ENCODE measurements around the gene TTLL11. TPM values are rescaled to one million over a fixed set of nuclear protein-coding genes. Genes with fewer than 3 reads are reported as not detected.

TTLL11 gene
- total RNA-seq, 2 experiments from 2014 or later: 3.3 to 6.9 TPM

- Histone ChIP-seq H3K36me3 (ENCODE audit: insufficient read depth, low read length) (no peaks in the 10 kb centered on the region), H3K9me2 (ENCODE audit: insufficient read depth, low read length) (no peaks in the 10 kb centered on the region), H3K79me2 (ENCODE audit: insufficient read depth, low read depth, low read length) (no peaks in the 10 kb centered on the region), H2AFZ (ENCODE audit: low read length) (no peak overlapping the region), H4K20me1 (ENCODE audit: insufficient read depth, low read length) (no peaks in the 10 kb centered on the region), H3K9me3 (ENCODE audit: low read length) (no peaks in the 10 kb centered on the region), H3K4me3 (ENCODE audit: low read depth, low read length, poor library complexity, severe bottlenecking) (no peak overlapping the region), H3K4me1 (ENCODE audit: insufficient read depth, low read length, poor library complexity, severe bottlenecking) (peaks cover 15% of the 10 kb centered on the region), H3K4me2 (ENCODE audit: low read length) (no peak overlapping the region), H3K27ac (ENCODE audit: low read depth, low read length, poor library complexity, severe bottlenecking) (no peak overlapping the region)
- intact Hi-C loops (cut with micrococcal nuclease; ENCODE audit: unreplicated experiment): no loop called here
- no peak for DNase-seq (ENCODE audit: low spot score)
- no peak for TF ChIP-seq EZH2phosphoT487 (IDR thresholded peaks at IDR 0.05; ENCODE audit: borderline replicate concordance, low read depth, low read length)
- TF ChIP-seq CTCF (conservative IDR thresholded peaks at IDR 0.05; ENCODE audit: low read length): no peak
- POLR2A ChIA-PET: interaction anchor here (0.6 to 1.7 kb wide), 2 partner anchors 14 to 458 kb away, joined by 3 to 4 read pairs; no protein-coding TSS in a partner anchor
- no TSS peak for BruUV-seq (replicated peaks)
- CTCF ChIA-PET (ENCODE audit: unreplicated experiment): no interaction called here
Observed at GRCh38 chr9:121837113-121837961, 255.8 kb downstream of the TTLL11 start.

DNA sequence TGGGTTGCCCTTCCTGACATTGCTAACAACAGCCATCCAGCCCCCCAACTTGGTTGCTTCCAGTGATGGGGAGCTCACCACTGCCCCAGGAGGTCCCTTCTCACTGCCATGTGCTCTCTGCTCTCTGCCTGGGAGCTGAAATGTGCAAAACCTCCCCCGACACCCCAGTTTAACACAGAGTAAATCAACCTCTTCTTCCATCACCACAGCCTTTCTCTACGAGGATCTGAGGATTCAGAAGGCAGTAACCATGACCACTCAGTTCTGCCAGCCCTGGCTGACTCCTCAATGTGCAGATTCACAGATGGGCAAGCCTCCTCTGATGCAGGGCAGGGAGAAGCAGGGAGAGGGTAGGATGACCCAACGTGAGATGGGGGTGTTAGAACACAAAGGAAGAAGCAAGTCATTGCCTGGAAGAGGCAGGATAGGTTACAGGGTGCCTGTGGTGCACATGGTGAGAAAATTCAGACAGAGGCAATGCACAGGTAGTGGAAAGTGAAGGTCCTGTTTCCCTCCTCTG is 256.7 kb downstream of the TTLL11 start:
- no peak overlapping the region for H3K4me3 ChIP-seq (ENCODE audit: low read depth, low read length, poor library complexity, severe bottlenecking)
- no peak overlapping the region for H3K27ac ChIP-seq (ENCODE audit: low read depth, low read length, poor library complexity, severe bottlenecking)
- intact Hi-C loops (cut with micrococcal nuclease; ENCODE audit: unreplicated experiment): no loop called here
- H2AFZ ChIP-seq (ENCODE audit: low read length): no peak overlapping the region
- no peaks in the 10 kb centered on the region for H3K9me3 ChIP-seq (ENCODE audit: low read length)
- DNase-seq (ENCODE audit: low spot score): no peak
- BruUV-seq (replicated peaks): no TSS peak
- H3K36me3 ChIP-seq (ENCODE audit: insufficient read depth, low read length): no peaks in the 10 kb centered on the region
- POLR2A ChIA-PET: interaction anchor here (0.6 to 1.7 kb wide), 2 partner anchors 13 to 149 kb away, joined by 3 to 4 read pairs; no protein-coding TSS in a partner anchor
- H4K20me1 ChIP-seq (ENCODE audit: insufficient read depth, low read length): no peaks in the 10 kb centered on the region
- no peak overlapping the region for H3K4me2 ChIP-seq (ENCODE audit: low read length)
- peaks cover 15% of the 10 kb centered on the region for H3K4me1 ChIP-seq (ENCODE audit: insufficient read depth, low read length, poor library complexity, severe bottlenecking)
- no peaks in the 10 kb centered on the region for H3K79me2 ChIP-seq (ENCODE audit: insufficient read depth, low read depth, low read length)
- CTCF ChIA-PET (ENCODE audit: unreplicated experiment): no interaction called here
- no peaks in the 10 kb centered on the region for H3K9me2 ChIP-seq (ENCODE audit: insufficient read depth, low read length)
- TF ChIP-seq CTCF (conservative IDR thresholded peaks at IDR 0.05; ENCODE audit: low read length): no peak
- TF ChIP-seq EZH2phosphoT487 (IDR thresholded peaks at IDR 0.05; ENCODE audit: borderline replicate concordance, low read depth, low read length): no peak
